Osteocyte (in vitro differentiated cells): Measurements from ENCODE around the gene SPATS2. TPM values are rescaled to one million over a fixed set of nuclear protein-coding genes. Genes with fewer than 3 reads are reported as not detected.

Source experiments
- DNase-seq: peaks from one replicate; pipeline ENCODE4 v3.0.0; 2021; ENCODE audit warnings: mixed read lengths; ENCODE audit not compliant: unreplicated experiment; ENCODE audit errors: extremely low spot score
- H3K27ac Mint-ChIP-seq: one replicate; pipeline ENCODE4 v1.8.0; 2021; ENCODE audit warnings: mild to moderate bottlenecking, mixed read lengths; ENCODE audit not compliant: unreplicated experiment
- H3K27me3 Mint-ChIP-seq: one replicate; pipeline ENCODE4 v1.8.0; 2021; ENCODE audit warnings: mixed read lengths; ENCODE audit not compliant: unreplicated experiment
- H3K36me3 Mint-ChIP-seq: one replicate; pipeline ENCODE4 v1.8.0; 2021; ENCODE audit warnings: mixed read lengths; ENCODE audit not compliant: unreplicated experiment
- H3K4me1 Mint-ChIP-seq: one replicate; pipeline ENCODE4 v1.8.0; 2021; ENCODE audit warnings: mixed read lengths; ENCODE audit not compliant: unreplicated experiment
- H3K4me3 Mint-ChIP-seq: one replicate; pipeline ENCODE4 v1.8.0; 2021; ENCODE audit warnings: mild to moderate bottlenecking, moderate library complexity, mixed read lengths; ENCODE audit not compliant: unreplicated experiment
- H3K9me3 Mint-ChIP-seq: one replicate; pipeline ENCODE4 v1.8.0; 2021; ENCODE audit warnings: mixed read lengths; ENCODE audit not compliant: unreplicated experiment
- CTCF ChIP-seq: fragments of 200-600 bp; sonication (generic); IDR thresholded peaks from 2 replicates; pipeline ENCODE4 v1.5.0; 2021; ENCODE audit warnings: antibody characterized with exemption, mild to moderate bottlenecking, moderate library complexity
- total RNA-seq: library from RNA; stranded (reverse); gene quantifications from 2 replicates; pipeline ENCODE4 v1.2.1, GENCODE V29; 2021

Gene SPATS2
- total RNA-seq, 1 donor from 2014 or later: 25.6 TPM

- H3K4me1 Mint-ChIP-seq: peaks cover 11% of the 10 kb centered on the region
- DNase-seq: no peak
- peak overlapping the region; percentile 71 for H3K4me3 Mint-ChIP-seq
- no peak overlapping the region for H3K27ac Mint-ChIP-seq
- H3K27me3 Mint-ChIP-seq: peaks cover 15% of the 10 kb centered on the region
- H3K36me3 Mint-ChIP-seq: no peaks in the 10 kb centered on the region
- no peaks in the 10 kb centered on the region for H3K9me3 Mint-ChIP-seq
- TF ChIP-seq CTCF: no peak
These were observed 170.0 kb downstream of the SPATS2 start for GRCh38 chr12:49537231-49537751.

DNA sequence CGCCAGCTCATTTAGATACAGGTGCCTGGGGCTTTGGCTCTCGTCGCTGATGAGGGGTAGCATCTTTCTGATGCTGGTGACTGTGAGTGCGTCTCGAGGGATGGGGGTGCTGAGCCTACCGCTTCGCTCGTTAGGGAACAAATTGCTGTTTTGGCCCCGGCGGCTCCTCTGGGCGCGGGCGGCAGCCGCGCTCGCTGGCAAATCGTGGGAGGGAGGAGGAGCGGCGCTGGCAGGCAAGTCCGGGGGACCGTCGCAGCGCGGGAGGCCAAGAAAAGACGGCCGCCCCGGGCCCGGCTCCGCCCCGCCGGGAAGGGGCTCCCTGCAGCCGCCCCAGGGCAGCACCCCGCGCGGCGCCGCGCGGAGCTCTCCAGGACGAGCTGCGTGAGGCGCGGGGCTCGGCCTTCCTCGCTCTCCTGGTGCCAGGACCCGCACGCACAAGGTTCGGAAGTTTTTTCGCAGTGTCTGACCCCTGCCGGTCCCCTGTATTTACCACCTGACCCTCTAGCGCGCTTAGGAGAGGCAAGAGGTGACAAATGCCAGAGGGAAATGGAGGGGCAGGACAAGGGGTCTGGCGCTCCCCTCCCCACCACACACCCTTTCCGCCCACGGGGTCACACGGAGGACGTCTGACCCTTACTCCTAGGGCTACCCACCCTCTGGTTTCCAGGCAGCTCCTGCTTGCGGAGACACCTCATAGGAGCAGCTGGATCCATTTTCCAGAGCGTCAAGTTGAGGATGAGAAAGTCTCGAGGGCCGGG, 170.7 kb downstream of the SPATS2 start:
- Mint-ChIP-seq H3K4me1 (peaks cover 11% of the 10 kb centered on the region), H3K9me3 (no peaks in the 10 kb centered on the region), H3K27ac (no peak overlapping the region), H3K4me3 (peak overlapping the region; percentile 71), H3K36me3 (no peaks in the 10 kb centered on the region), H3K27me3 (peaks cover 15% of the 10 kb centered on the region)
- no peak for TF ChIP-seq CTCF
- DNase-seq: no peak

DNA sequence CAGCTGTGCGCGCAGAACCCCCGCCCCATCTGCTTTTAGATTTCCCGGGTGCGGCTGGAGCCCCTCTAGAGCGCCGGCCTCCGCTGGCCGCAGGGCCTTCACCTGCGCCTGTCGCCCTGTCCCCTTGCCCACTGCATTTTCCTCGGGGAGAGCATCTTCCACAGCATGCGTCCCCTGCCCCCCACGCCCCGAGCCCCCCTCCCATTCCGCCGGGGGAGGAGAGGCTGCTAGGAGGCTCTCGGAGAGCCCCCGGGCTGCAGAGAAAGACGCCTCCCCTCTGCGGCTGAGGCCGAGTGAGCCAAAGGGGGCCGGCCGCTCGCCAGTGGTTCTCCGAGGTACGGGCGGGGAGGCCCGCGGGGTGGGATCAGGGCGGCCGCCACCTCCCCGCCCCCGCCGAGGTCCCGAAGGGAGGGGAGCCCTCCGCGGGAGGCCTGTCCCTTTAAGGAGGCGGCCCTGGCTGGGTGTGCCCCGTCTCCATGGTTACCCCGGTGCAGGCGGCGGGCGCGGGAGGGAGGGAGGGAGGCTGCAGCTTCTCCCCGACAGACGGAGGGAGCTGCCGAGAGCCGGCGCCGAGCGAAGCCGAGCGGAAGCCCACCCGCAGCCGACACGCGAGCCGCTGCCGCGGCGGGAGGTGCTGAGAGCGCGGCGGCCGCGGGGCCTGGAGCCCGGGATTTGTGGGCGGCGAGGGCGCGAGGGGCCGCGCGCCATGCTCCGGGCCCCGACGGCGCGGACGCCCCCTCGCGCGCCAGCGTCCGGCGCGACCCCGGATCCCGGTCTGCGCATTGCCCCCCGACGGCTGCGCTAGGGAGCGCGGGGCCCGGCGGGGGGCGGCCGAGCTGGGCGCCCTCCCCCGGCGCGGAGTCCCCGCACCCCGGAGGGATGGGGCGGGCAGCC, 171.5 kb downstream of the SPATS2 start, which contains the start of gene KCNH3:
Gene KCNH3 (plus strand): TSS at position 521 of the 894 bp plus-strand sequence. CDS start 387 bp downstream, outside the sequence.
- no peak for TF ChIP-seq CTCF
- Mint-ChIP-seq H3K4me3 (peak within 1 kb of the TSS; percentile 60), H3K27me3 (peaks cover 15% of the 10 kb centered on the region), H3K9me3 (no peaks in the 10 kb centered on the region), H3K4me1 (peaks cover 11% of the 10 kb centered on the region), H3K36me3 (no peaks in the 10 kb centered on the region), H3K27ac (no peak within 1 kb of the TSS)
- no peak for DNase-seq

GRCh38 chr12:49539406-49540228, 172.4 kb downstream of the SPATS2 start:
- no peak for DNase-seq
- Mint-ChIP-seq H3K4me3 (peak overlapping the region; percentile 47), H3K36me3 (no peaks in the 10 kb centered on the region), H3K27me3 (peaks cover 19% of the 10 kb centered on the region), H3K9me3 (no peaks in the 10 kb centered on the region), H3K4me1 (peaks cover 11% of the 10 kb centered on the region), H3K27ac (no peak overlapping the region)
- TF ChIP-seq CTCF: no peak
